CD4-positive, CD25-positive, alpha-beta regulatory T cell (primary cell): ENCODE measurements around the gene GSG1L. TPM values are rescaled to one million over a fixed set of nuclear protein-coding genes. Genes with fewer than 3 reads are reported as not detected.

Experiments
- ATAC-seq, 2 donors: fragments of 150-1000 bp; cut with Tn5 transposase; one replicate each; pipeline ENCODE4 v1.10.0; 2021; ENCODE audit warnings: low read depth in 2 of 2, moderate number of reproducible peaks in 2 of 2, moderate library complexity in 1 of 2
- DNase-seq, 3 donors: peaks; one replicate each; pipeline versions ENCODE4 v3.0.0 to v3.0.0-alpha.2; 2012 to 2022; ENCODE audit warnings: mixed read lengths in 1 of 3
- H3K27ac ChIP-seq: one replicate; pipeline ENCODE4 v1.7.0; 2013; ENCODE audit warnings: mild to moderate bottlenecking, low read length; ENCODE audit not compliant: insufficient read depth, poor library complexity, severe bottlenecking
- H3K27me3 ChIP-seq: one replicate; pipeline ENCODE4 v1.7.0; 2013; ENCODE audit warnings: low read length; ENCODE audit not compliant: control insufficient read depth, insufficient read depth
- H3K36me3 ChIP-seq: one replicate; pipeline ENCODE4 v1.7.0; 2013; ENCODE audit warnings: mild to moderate bottlenecking, low read length, moderate library complexity; ENCODE audit not compliant: control insufficient read depth, insufficient read depth
- H3K4me1 ChIP-seq: 2 replicates; pipeline ENCODE4 v1.7.0; 2013; ENCODE audit warnings: mild to moderate bottlenecking, low read length; ENCODE audit not compliant: insufficient read depth, control insufficient read depth, poor library complexity, severe bottlenecking
- H3K4me3 ChIP-seq: one replicate; pipeline ENCODE4 v1.7.0; 2013; ENCODE audit warnings: low read depth, mild to moderate bottlenecking, low read length, moderate library complexity
- H3K9me3 ChIP-seq, 2 experiments: 1 replicate in 1 of 2; 2 replicates in 1 of 2; pipeline ENCODE4 v1.7.0; 2013; ENCODE audit warnings: low read length in 2 of 2, mild to moderate bottlenecking in 1 of 2, moderate library complexity in 1 of 2; ENCODE audit not compliant: control insufficient read depth in 2 of 2
- H3K27ac Mint-ChIP-seq, 3 donors: one replicate each; pipeline ENCODE4 v1.8.0; 2020 to 2022; ENCODE audit warnings: mild to moderate bottlenecking in 3 of 3, mixed read lengths in 3 of 3, moderate library complexity in 2 of 3
- H3K27me3 Mint-ChIP-seq: one replicate; pipeline ENCODE4 v1.8.0; 2022; ENCODE audit warnings: mild to moderate bottlenecking, mixed read lengths
- H3K36me3 Mint-ChIP-seq: one replicate; pipeline ENCODE4 v1.8.0; 2020; ENCODE audit warnings: mixed read lengths
- H3K4me1 Mint-ChIP-seq, 4 donors: one replicate each; pipeline ENCODE4 v1.8.0; 2020 to 2022; ENCODE audit warnings: mixed read lengths in 4 of 4, mild to moderate bottlenecking in 1 of 4
- H3K4me3 Mint-ChIP-seq, 4 donors: one replicate each; pipeline ENCODE4 v1.8.0; 2020 to 2022; ENCODE audit warnings: mild to moderate bottlenecking in 4 of 4, mixed read lengths in 4 of 4, moderate library complexity in 3 of 4
- H3K9me3 Mint-ChIP-seq, 7 donors: one replicate each; pipeline ENCODE4 v1.8.0; 2020 to 2022; ENCODE audit warnings: mixed read lengths in 7 of 7, mild to moderate bottlenecking in 3 of 7, moderate library complexity in 2 of 7
- polyA plus RNA-seq, 4 donors: library from polyadenylated mRNA; unstranded; fragments of 300-500 nt; fragmentation: Illumina TruSeq; gene quantifications; one replicate each; pipeline ENCODE4 v1.2.3, GENCODE V29; 2021
- total RNA-seq: library from RNA; stranded (reverse); gene quantifications from one replicate; pipeline ENCODE4 v1.2.3, GENCODE V29; 2022

The GSG1L gene
- total and polyA plus RNA-seq, 5 donors from 2014 or later: 0.15 TPM; not detected in 4

GRCh38 chr16:27862953-27863352 lies 200.6 kb downstream of the GSG1L start:
- no peaks in the 10 kb centered on the region for H3K36me3 ChIP-seq
- Mint-ChIP-seq H3K27ac (no peak overlapping the region), H3K4me1 (peaks cover 0 to 7% (median 4%) of the 10 kb centered on the region in 4 donors), H3K9me3 (peaks cover 3 to 31% (median 8%) of the 10 kb centered on the region in 7 donors), H3K4me3 (no peak overlapping the region), H3K27me3 (peaks cover 13% of the 10 kb centered on the region), H3K36me3 (no peaks in the 10 kb centered on the region)
- DNase-seq (no peak), ATAC-seq (no peak)
- no peaks in the 10 kb centered on the region for H3K4me1 ChIP-seq
- H3K4me3 ChIP-seq: no peak overlapping the region
- H3K27me3 ChIP-seq: no peaks in the 10 kb centered on the region
- H3K27ac ChIP-seq: no peak overlapping the region
- peaks cover 12 to 14% of the 10 kb centered on the region in 2 experiments for H3K9me3 ChIP-seq

- no peak overlapping the region for H3K4me3 ChIP-seq
- H3K36me3 ChIP-seq: no peaks in the 10 kb centered on the region
- no peak overlapping the region for H3K27ac ChIP-seq
- peaks cover 0 to 20% (median 5%) of the 10 kb centered on the region in 7 donors for H3K9me3 Mint-ChIP-seq
- H3K27me3 Mint-ChIP-seq: peaks cover 13% of the 10 kb centered on the region
- H3K4me3 Mint-ChIP-seq: no peak overlapping the region
- H3K27ac Mint-ChIP-seq: no peak overlapping the region
- DNase-seq (no peak), ATAC-seq (no peak)
- peaks cover 12 to 14% of the 10 kb centered on the region in 2 experiments for H3K9me3 ChIP-seq
- H3K4me1 ChIP-seq: no peaks in the 10 kb centered on the region
- H3K4me1 Mint-ChIP-seq: no peaks in the 10 kb centered on the region
- no peaks in the 10 kb centered on the region for H3K36me3 Mint-ChIP-seq
- no peaks in the 10 kb centered on the region for H3K27me3 ChIP-seq
These were observed 203.4 kb downstream of the GSG1L start for GRCh38 chr16:27860091-27860490.

- Histone ChIP-seq H3K9me3 (peaks cover 10 to 12% of the 10 kb centered on the region in 2 experiments), H3K36me3 (no peaks in the 10 kb centered on the region), H3K27ac (no peak overlapping the region), H3K4me1 (no peaks in the 10 kb centered on the region), H3K27me3 (no peaks in the 10 kb centered on the region), H3K4me3 (no peak overlapping the region)
- H3K36me3 Mint-ChIP-seq: no peaks in the 10 kb centered on the region
- no peaks in the 10 kb centered on the region for H3K4me1 Mint-ChIP-seq
- no peak overlapping the region for H3K27ac Mint-ChIP-seq
- peaks cover 0 to 16% (median 5%) of the 10 kb centered on the region in 7 donors for H3K9me3 Mint-ChIP-seq
- no peak overlapping the region for H3K4me3 Mint-ChIP-seq
- DNase-seq (no peak), ATAC-seq (no peak)
- H3K27me3 Mint-ChIP-seq: peaks cover 18% of the 10 kb centered on the region
These were observed 204.5 kb downstream of the GSG1L start for GRCh38 chr16:27859020-27859419.

GRCh38 chr16:27853651-27854050 lies 209.9 kb downstream of the GSG1L start:
- no peak overlapping the region for H3K4me3 Mint-ChIP-seq
- no peaks in the 10 kb centered on the region for H3K36me3 Mint-ChIP-seq
- H3K27me3 Mint-ChIP-seq: peaks cover 44% of the 10 kb centered on the region
- no peaks in the 10 kb centered on the region for H3K9me3 Mint-ChIP-seq
- Histone ChIP-seq H3K9me3 (no peaks in the 10 kb centered on the region), H3K27me3 (no peaks in the 10 kb centered on the region), H3K4me1 (no peaks in the 10 kb centered on the region), H3K36me3 (no peaks in the 10 kb centered on the region), H3K27ac (no peak overlapping the region), H3K4me3 (no peak overlapping the region)
- H3K4me1 Mint-ChIP-seq: peaks cover 0 to 4% (median 0%) of the 10 kb centered on the region in 4 donors
- no peak overlapping the region for H3K27ac Mint-ChIP-seq
- ATAC-seq: no peak
- DNase-seq: no peak

- Mint-ChIP-seq H3K36me3 (no peaks in the 10 kb centered on the region), H3K9me3 (peaks cover 0 to 2% (median 0%) of the 10 kb centered on the region in 7 donors), H3K4me3 (no peak overlapping the region), H3K4me1 (peaks cover 0 to 4% (median 0%) of the 10 kb centered on the region in 4 donors), H3K27me3 (peaks cover 44% of the 10 kb centered on the region), H3K27ac (no peak overlapping the region)
- Histone ChIP-seq H3K9me3 (no peaks in the 10 kb centered on the region), H3K27ac (no peak overlapping the region), H3K36me3 (no peaks in the 10 kb centered on the region), H3K27me3 (no peaks in the 10 kb centered on the region), H3K4me3 (no peak overlapping the region), H3K4me1 (no peaks in the 10 kb centered on the region)
- ATAC-seq: no peak
- no peak for DNase-seq
These were observed 210.4 kb downstream of the GSG1L start for GRCh38 chr16:27853101-27853500.

GRCh38 chr16:27852681-27853080 lies 210.8 kb downstream of the GSG1L start:
- H3K4me1 ChIP-seq: no peaks in the 10 kb centered on the region
- no peaks in the 10 kb centered on the region for H3K27me3 ChIP-seq
- no peak overlapping the region for H3K27ac Mint-ChIP-seq
- no peak overlapping the region for H3K4me3 ChIP-seq
- H3K9me3 ChIP-seq: no peaks in the 10 kb centered on the region
- H3K9me3 Mint-ChIP-seq: peaks cover 0 to 4% (median 0%) of the 10 kb centered on the region in 7 donors
- DNase-seq (no peak), ATAC-seq (no peak)
- peaks cover 0 to 4% (median 0%) of the 10 kb centered on the region in 4 donors for H3K4me1 Mint-ChIP-seq
- H3K36me3 ChIP-seq: no peaks in the 10 kb centered on the region
- no peak overlapping the region for H3K27ac ChIP-seq
- H3K27me3 Mint-ChIP-seq: peaks cover 44% of the 10 kb centered on the region
- no peaks in the 10 kb centered on the region for H3K36me3 Mint-ChIP-seq
- H3K4me3 Mint-ChIP-seq: no peak overlapping the region

- Mint-ChIP-seq H3K4me1 (peaks cover 0 to 4% (median 0%) of the 10 kb centered on the region in 4 donors), H3K36me3 (no peaks in the 10 kb centered on the region), H3K27me3 (peaks cover 47% of the 10 kb centered on the region), H3K4me3 (no peak overlapping the region), H3K27ac (no peak overlapping the region), H3K9me3 (peaks cover 0 to 4% (median 0%) of the 10 kb centered on the region in 7 donors)
- H3K36me3 ChIP-seq: no peaks in the 10 kb centered on the region
- no peaks in the 10 kb centered on the region for H3K9me3 ChIP-seq
- H3K4me3 ChIP-seq: no peak overlapping the region
- DNase-seq (no peak), ATAC-seq (no peak)
- H3K27me3 ChIP-seq: no peaks in the 10 kb centered on the region
- no peaks in the 10 kb centered on the region for H3K4me1 ChIP-seq
- no peak overlapping the region for H3K27ac ChIP-seq
These were observed 211.4 kb downstream of the GSG1L start for GRCh38 chr16:27852116-27852515.

- H3K36me3 ChIP-seq: no peaks in the 10 kb centered on the region
- no peaks in the 10 kb centered on the region for H3K9me3 ChIP-seq
- no peak overlapping the region for H3K27ac Mint-ChIP-seq
- no peak for DNase-seq
- H3K27ac ChIP-seq: no peak overlapping the region
- ATAC-seq: no peak
- no peaks in the 10 kb centered on the region for H3K4me1 ChIP-seq
- peaks cover 0 to 4% (median 0%) of the 10 kb centered on the region in 7 donors for H3K9me3 Mint-ChIP-seq
- H3K4me1 Mint-ChIP-seq: peaks cover 0 to 4% (median 0%) of the 10 kb centered on the region in 4 donors
- H3K27me3 Mint-ChIP-seq: peaks cover 48% of the 10 kb centered on the region
- H3K27me3 ChIP-seq: no peaks in the 10 kb centered on the region
- H3K36me3 Mint-ChIP-seq: no peaks in the 10 kb centered on the region
- no peak overlapping the region for H3K4me3 Mint-ChIP-seq
- H3K4me3 ChIP-seq: no peak overlapping the region
These were observed 211.9 kb downstream of the GSG1L start for GRCh38 chr16:27851586-27851985.
